HG03045 (cell line): ENCODE measurements around the gene NUP210.

ENCODE experiments used
- ATAC-seq: cut with Tn5 transposase; IDR thresholded peaks from one replicate; pipeline ENCODE4 v1.9.1; 2021; ENCODE audit warnings: mild to moderate bottlenecking, moderate library complexity; ENCODE audit not compliant: unreplicated experiment

Gene NUP210

GRCh38 chr3:13296662-13297061, 123.5 kb downstream of the NUP210 start:
- no peak for ATAC-seq

- ATAC-seq: no peak
These were observed 125.4 kb downstream of the NUP210 start for GRCh38 chr3:13294442-13295351.

- ATAC-seq: no peak
These were observed 127.7 kb downstream of the NUP210 start for GRCh38 chr3:13292375-13292774.

- no peak for ATAC-seq
These were observed 129.2 kb downstream of the NUP210 start for GRCh38 chr3:13290941-13291340.

GRCh38 chr3:13289771-13290285, 130.3 kb downstream of the NUP210 start:
- no peak for ATAC-seq

GRCh38 chr3:13288732-13289718, 131.1 kb downstream of the NUP210 start:
- no peak for ATAC-seq

- no peak for ATAC-seq
These were observed 132.3 kb downstream of the NUP210 start for GRCh38 chr3:13287833-13288232.

- no peak for ATAC-seq
These were observed 133.2 kb downstream of the NUP210 start for GRCh38 chr3:13286873-13287272.

- ATAC-seq: no peak
These were observed 135.0 kb downstream of the NUP210 start for GRCh38 chr3:13285007-13285567.

DNA sequence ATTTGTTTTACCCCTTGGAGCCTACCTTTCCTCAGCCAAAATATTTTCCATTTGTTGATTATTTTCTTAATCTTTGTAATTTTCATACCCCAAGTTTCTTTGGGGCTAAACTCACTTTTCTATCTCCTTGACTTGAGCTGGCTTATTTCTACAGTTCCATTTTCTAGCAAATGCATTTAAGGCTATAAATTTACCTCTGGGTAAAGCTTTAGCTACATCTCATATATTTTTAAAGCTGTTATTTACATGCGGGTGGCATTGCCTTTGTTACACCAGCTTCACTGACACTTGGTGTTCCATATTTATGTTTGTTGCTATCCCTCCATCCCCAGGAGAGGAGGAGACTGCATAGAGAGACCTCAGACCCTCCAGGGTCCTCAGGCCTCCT, 136.3 kb downstream of the NUP210 start:
- no peak for ATAC-seq

- no peak for ATAC-seq
These were observed 136.9 kb downstream of the NUP210 start for GRCh38 chr3:13282986-13283876.

- no peak for ATAC-seq
These were observed 137.7 kb downstream of the NUP210 start for GRCh38 chr3:13282358-13282985.

GRCh38 chr3:13281507-13282357, 138.4 kb downstream of the NUP210 start:
- no peak for ATAC-seq

DNA sequence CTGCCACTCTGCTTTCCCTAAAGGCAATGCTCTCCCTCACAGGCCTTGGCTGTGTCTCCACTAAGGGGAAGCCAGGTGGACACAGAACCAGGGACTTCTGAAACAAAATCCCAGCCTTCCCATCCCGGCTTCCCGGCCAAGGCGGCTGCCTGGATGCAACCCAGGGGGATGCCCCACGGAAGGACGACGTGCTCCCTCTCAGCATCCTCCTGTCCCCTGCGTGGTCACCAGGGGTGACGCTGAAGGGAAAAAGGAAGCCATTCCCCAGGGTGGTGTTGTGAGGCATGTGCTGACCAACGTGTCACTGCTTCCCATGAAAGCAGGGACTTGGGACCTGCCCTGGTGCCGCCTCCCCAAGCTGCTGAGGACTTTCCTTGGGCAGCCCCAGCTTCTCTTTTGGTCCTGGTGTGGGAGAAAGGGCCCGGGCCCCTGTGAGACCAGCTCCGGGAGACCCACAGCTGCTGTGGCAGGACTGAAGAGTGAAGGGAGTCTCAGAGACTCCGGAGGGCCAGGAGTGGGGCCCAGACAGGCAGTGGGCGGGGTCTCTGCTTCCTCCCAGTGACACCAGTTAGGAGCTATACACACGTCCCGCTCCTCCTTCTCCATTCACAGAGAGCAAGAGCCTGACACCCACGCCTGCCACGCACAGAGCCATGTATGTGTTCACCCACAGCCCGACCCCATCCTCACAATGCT, 139.2 kb downstream of the NUP210 start:
- no peak for ATAC-seq

DNA sequence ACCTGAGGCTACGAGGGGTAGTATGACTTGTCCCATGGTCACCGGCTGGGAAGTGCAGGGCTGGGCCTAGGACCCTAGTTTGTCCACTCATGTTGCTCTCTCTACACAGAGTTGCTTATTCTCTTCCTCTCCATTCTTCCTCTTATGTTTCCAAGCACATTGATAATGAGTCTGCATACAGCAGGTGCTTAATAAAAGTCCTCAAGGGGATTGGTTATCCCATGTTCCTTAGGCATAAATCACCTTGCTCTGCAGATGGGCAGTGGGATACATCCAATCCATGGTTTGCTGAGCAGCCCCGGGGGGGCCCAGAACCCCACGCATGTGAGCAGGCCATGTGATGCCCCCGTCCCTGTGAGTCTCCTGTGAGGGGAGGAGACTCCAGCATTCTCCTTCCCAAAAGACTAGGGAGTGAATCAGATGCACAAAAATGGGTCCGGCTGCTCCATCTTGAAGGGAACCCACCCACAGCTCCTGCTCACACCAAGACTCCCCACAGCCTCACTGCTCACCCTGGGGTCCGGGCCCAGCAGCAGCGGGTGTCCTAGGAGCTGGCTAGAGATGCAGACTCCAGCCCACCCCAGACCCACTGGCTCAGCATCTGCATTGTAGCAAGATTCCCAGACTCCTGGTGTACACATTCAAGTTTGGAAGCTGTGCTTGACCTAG, 139.9 kb downstream of the NUP210 start:
- no peak for ATAC-seq

- no peak for ATAC-seq
These were observed 140.6 kb downstream of the NUP210 start for GRCh38 chr3:13279532-13279910.

DNA sequence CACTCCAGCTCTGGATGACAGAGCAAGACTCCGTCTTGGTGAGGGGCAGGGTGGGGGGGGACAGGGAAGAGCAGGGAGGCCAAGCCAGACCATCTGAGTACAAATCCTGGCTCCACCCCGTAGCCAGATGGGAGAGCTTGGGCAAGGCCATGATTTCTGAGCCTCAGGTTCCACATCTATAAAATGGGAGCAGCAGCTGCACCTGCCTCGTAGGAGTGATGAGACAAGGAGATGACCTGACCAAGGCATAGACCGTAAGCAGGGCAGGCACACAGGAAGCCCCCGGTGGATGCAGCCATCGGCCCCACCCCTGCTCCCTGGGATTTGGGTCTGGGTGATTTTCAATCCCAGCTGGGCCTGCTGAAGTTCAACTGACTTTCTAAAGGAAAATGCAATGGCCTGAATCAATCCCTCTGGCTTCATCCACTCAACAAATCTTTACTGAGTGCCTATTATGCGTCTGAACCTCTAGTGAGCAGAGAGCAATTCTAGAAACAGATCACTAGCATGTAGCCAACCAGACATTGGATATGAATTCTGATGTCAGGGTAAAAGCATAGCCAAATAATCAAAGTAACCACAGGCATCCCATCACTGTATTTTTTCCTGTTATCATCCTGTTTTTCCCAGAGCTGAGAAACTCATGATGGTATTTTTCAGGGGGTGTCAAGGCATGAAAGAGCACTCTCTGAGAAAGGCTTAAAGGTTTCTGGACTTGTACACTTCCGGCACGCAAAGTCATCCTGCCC, 141.2 kb downstream of the NUP210 start:
- ATAC-seq: no peak
